GM12878 (cell line): ENCODE data around the gene ETHE1. TPM values are rescaled to one million over a fixed set of nuclear protein-coding genes. Genes with fewer than 3 reads are reported as not detected.

ENCODE experiments used
- ATAC-seq: fragments of 200-7000 bp; cut with Tn5 transposase; 3 replicates; pipeline ENCODE4 v1.9.1; 2020; ENCODE audit warnings: mild to moderate bottlenecking, moderate library complexity
- BruUV-seq: library from RNA; stranded (reverse); fragments of 400-500 nt; replicated peaks from 2 replicates; lab custom pipeline; 2021; lab: Mats Ljungman, UMichigan
- CTCF ChIA-PET: fragments of 300-600 bp; sonication (Branson Sonifier 250); formaldehyde crosslinking; extraction: SDS; loops from one replicate; lab custom pipeline; 2021; ENCODE audit warnings: inconsistent platforms; lab: Yijun Ruan, JAX
- POLR2A ChIA-PET: fragments of 350-600 bp; formaldehyde crosslinking; extraction: SDS; loops from one replicate; lab custom pipeline; 2021; ENCODE audit warnings: inconsistent platforms; lab: Charles Lee
- RAD21 ChIA-PET: fragments of 300-600 bp; sonication (Branson Sonifier 250); formaldehyde crosslinking; loops from one replicate; lab custom pipeline; 2023; ENCODE audit warnings: antibody characterized with exemption; ENCODE audit not compliant: unreplicated experiment; lab: Charles Lee
- SMC1A ChIA-PET: fragments of 300-600 bp; sonication (Branson Sonifier 250); formaldehyde crosslinking; loops from one replicate; lab custom pipeline; 2023; ENCODE audit not compliant: unreplicated experiment, uncharacterized antibody; lab: Charles Lee
- DNase-seq: peaks from one replicate; pipeline ENCODE4 v3.0.0-alpha.2; 2011; ENCODE audit warnings: low read depth, low spot score
- FAIRE-seq: peaks from 3 replicates; lab custom pipeline; 2011; peaks lifted over from hg19 to GRCh38; lab: Jason Lieb, UNC
- H2AFZ ChIP-seq: 2 replicates; pipeline ENCODE4 v1.6.0; 2011; ENCODE audit warnings: low read depth, low read length, control low read depth; ENCODE audit not compliant: control insufficient read depth
- H3K27ac ChIP-seq: 2 replicates; pipeline ENCODE4 v1.5.1; 2011; ENCODE audit warnings: control low read depth; ENCODE audit not compliant: control insufficient read depth, insufficient read depth
- H3K27me3 ChIP-seq, 2 experiments: replicated peaks in 1 of 2; 2 replicates each; pipeline versions ENCODE4 v1.6.0 to v1.6.1; 2011; ENCODE audit warnings: low read length in 1 of 2; ENCODE audit not compliant: control insufficient read depth in 2 of 2, insufficient read depth in 2 of 2
- H3K36me3 ChIP-seq, 2 experiments: 2 replicates each; pipeline ENCODE4 v1.5.1; 2011; ENCODE audit warnings: low read length in 1 of 2; ENCODE audit not compliant: control insufficient read depth in 2 of 2, insufficient read depth in 2 of 2
- H3K4me1 ChIP-seq: 2 replicates; pipeline ENCODE4 v1.6.1; 2011; ENCODE audit warnings: mild to moderate bottlenecking, low read length, moderate library complexity, mixed read lengths; ENCODE audit not compliant: control insufficient read depth, insufficient read depth
- H3K4me2 ChIP-seq: 2 replicates; pipeline ENCODE4 v1.6.0; 2011; ENCODE audit warnings: control low read depth; ENCODE audit not compliant: control insufficient read depth, insufficient read depth
- H3K4me3 ChIP-seq: fragments of 200-600 bp; sonication (generic); 2 replicates; pipeline ENCODE4 v1.5.1; 2016
- H3K79me2 ChIP-seq: 2 replicates; pipeline ENCODE4 v1.6.0; 2011; ENCODE audit warnings: low read length; ENCODE audit not compliant: control insufficient read depth, insufficient read depth
- H3K9ac ChIP-seq: 2 replicates; pipeline ENCODE4 v1.8.0; 2011; ENCODE audit warnings: low read length, control low read depth, mixed read lengths; ENCODE audit not compliant: control insufficient read depth, insufficient read depth
- H3K9me3 ChIP-seq: replicated peaks from 3 replicates; pipeline ENCODE4 v1.5.1; 2011; ENCODE audit warnings: mild to moderate bottlenecking, low read length; ENCODE audit not compliant: control insufficient read depth, insufficient read depth
- H4K20me1 ChIP-seq: 2 replicates; pipeline ENCODE4 v1.6.0; 2011; ENCODE audit not compliant: control insufficient read depth, insufficient read depth
- ATF7 ChIP-seq: fragments of 450-650 bp; IDR thresholded peaks from 2 replicates; pipeline ENCODE4 v1.6.1; 2016; ENCODE audit warnings: low read depth, mild to moderate bottlenecking
- BMI1 ChIP-seq: fragments of 450-650 bp; IDR thresholded peaks from 2 replicates; pipeline ENCODE4 v1.6.1; 2016; ENCODE audit warnings: mild to moderate bottlenecking, moderate library complexity, borderline replicate concordance
- EP300 ChIP-seq, 2 experiments: fragments of 150-350 bp in 1 of 2; IDR thresholded peaks; 2 replicates each; pipeline ENCODE4 v1.6.1; 2011 to 2012; ENCODE audit warnings: low read depth in 2 of 2, low read length in 2 of 2, borderline replicate concordance in 1 of 2, improper control_type of control experiment in 1 of 2, inconsistent platforms in 1 of 2; ENCODE audit not compliant: control insufficient read depth in 1 of 2
- IKZF1 ChIP-seq: fragments of 450-650 bp; conservative IDR thresholded peaks from 2 replicates; pipeline ENCODE4 v1.6.1; 2017; ENCODE audit warnings: antibody characterized with exemption, mild to moderate bottlenecking
- KLF5 ChIP-seq: fragments of 450-650 bp; IDR thresholded peaks from 2 replicates; pipeline ENCODE4 v1.6.1; 2014; ENCODE audit warnings: mild to moderate bottlenecking; ENCODE audit not compliant: partially characterized antibody
- NR2C1 ChIP-seq: fragments of 450-650 bp; IDR thresholded peaks from 2 replicates; pipeline ENCODE4 v1.6.1; 2017; ENCODE audit warnings: antibody characterized with exemption, mild to moderate bottlenecking, moderate library complexity
- NR2F1 ChIP-seq: fragments of 450-650 bp; conservative IDR thresholded peaks from 2 replicates; pipeline ENCODE4 v1.6.1; 2017; ENCODE audit warnings: mild to moderate bottlenecking
- POLR2AphosphoS2 ChIP-seq: IDR thresholded peaks from 2 replicates; pipeline ENCODE4 v1.6.1; 2011; ENCODE audit warnings: low read depth, mild to moderate bottlenecking, low read length, improper control_type of control experiment, moderate library complexity
- RBBP5 ChIP-seq: fragments of 200-600 bp; sonication (generic); conservative IDR thresholded peaks from 2 replicates; pipeline ENCODE4 v1.6.1; 2016
- SMC3 ChIP-seq: IDR thresholded peaks from 2 replicates; pipeline ENCODE4 v1.6.1; 2011; ENCODE audit warnings: low read length, improper control_type of control experiment, borderline replicate concordance
- TAF1 ChIP-seq: IDR thresholded peaks from 2 replicates; pipeline ENCODE4 v1.6.1; 2011; ENCODE audit warnings: mild to moderate bottlenecking, low read depth, low read length, borderline replicate concordance
- YY1 ChIP-seq: IDR thresholded peaks from 2 replicates; pipeline ENCODE4 v1.6.1; 2011; ENCODE audit warnings: low read depth, mild to moderate bottlenecking, low read length
- ZNF207 ChIP-seq: fragments of 450-650 bp; IDR thresholded peaks from 2 replicates; pipeline ENCODE4 v1.6.1; 2014; ENCODE audit warnings: antibody characterized with exemption, mild to moderate bottlenecking, borderline replicate concordance
- ZNF384 ChIP-seq: IDR thresholded peaks from 2 replicates; pipeline ENCODE4 v1.6.1; 2012; ENCODE audit warnings: low read depth, mild to moderate bottlenecking, low read length, improper control_type of control experiment, borderline replicate concordance
- WGBS: methylation state at CpG from one replicate; pipeline ENCODE4 v1.1.6; 2016; ENCODE audit warnings: low lambda C conversion rate; ENCODE audit not compliant: insufficient replicate concordance, insufficient coverage; ENCODE audit errors: missing lambda C conversion rate; 5-methylcytosine and 5-hydroxymethylcytosine counted together
- in situ Hi-C: fragments of 300-500 bp; cut with MboI; formaldehyde crosslinking; loops from 9 replicates; pipeline ENCODE4 v1.14.3; 2018; ENCODE audit warnings: mixed read lengths
- intact Hi-C: fragments of 100-400 bp; cut with micrococcal nuclease; formaldehyde crosslinking; loops from one replicate; pipeline ENCODE4 v1.14.2; 2022; ENCODE audit not compliant: unreplicated experiment
- polyA plus RNA-seq, 11 experiments: library from polyadenylated mRNA; depleted of rRNA in 4 of 11; unstranded in 6 of 11; stranded (reverse) in 5 of 11; fragments of >200 nt; fragmentation: Nextera tagmentation in 4 of 11; fragmentation: Illumina TruSeq in 1 of 11; extraction: Ambion mirVana in 4 of 11; extraction: Trizol in 1 of 11; gene quantifications; 1 replicate in 1 of 11; 2 replicates in 10 of 11; pipeline versions ENCODE4 v1.2.1 to v1.2.3, GENCODE V29; 2011 to 2016; ENCODE audit warnings: inconsistent platforms in 2 of 11, missing spikeins in 2 of 11, low read depth in 1 of 11
- total RNA-seq, 4 experiments: library from RNA; depleted of rRNA in 3 of 4; stranded (reverse); fragments of >200 nt in 3 of 4; fragmentation: Illumina TruSeq in 1 of 4; extraction: Trizol in 1 of 4; gene quantifications; 2 replicates each; pipeline versions ENCODE4 v1.2.1 to v1.2.3, GENCODE V29; 2013 to 2021
- TF ChIP-seq, protein P1 (sequence below): IDR thresholded peaks from 2 replicates; pipeline ENCODE4 v1.6.1; 2012; ENCODE audit warnings: low read length, inconsistent platforms
- TF ChIP-seq, protein P2 (sequence below): fragments of 450-650 bp; IDR thresholded peaks from 2 replicates; pipeline ENCODE4 v1.6.1; 2014; ENCODE audit warnings: mild to moderate bottlenecking

The ETHE1 gene
- total and polyA plus RNA-seq, 10 of the 15 experiments (the other 5 are each of a cell fraction or from before 2014, with no cell fraction given) = 22.1 to 155 (median 52.7) TPM

DNA sequence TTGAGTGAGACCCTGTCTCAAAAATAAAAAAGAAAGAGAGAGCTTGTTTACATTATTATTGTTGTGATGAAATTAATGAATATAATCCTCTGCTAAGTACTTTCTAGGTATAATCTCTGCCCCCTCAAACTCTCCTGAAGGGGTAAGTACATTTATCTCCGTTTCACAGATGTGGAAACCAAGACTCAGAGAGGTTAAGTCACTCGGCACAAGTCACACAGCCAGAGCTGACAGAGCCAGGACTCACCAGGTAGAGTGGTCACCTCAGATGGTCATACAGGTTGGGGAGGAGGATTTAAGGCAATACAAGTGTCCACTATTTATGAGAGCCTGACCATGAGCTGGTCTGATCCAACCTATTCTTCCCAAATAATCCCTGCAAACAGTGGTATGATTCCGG, 46.4 kb downstream of the ETHE1 start:
- Histone ChIP-seq H3K4me1 (peaks cover 1% of the 10 kb centered on the region; the same call in 1 of the 2 replicates), H3K79me2 (no peaks in the 10 kb centered on the region), H4K20me1 (no peaks in the 10 kb centered on the region), H3K9me3 (no peaks in the 10 kb centered on the region), H3K4me2 (no peak overlapping the region), H3K27ac (no peak overlapping the region), H2AFZ (no peak overlapping the region), H3K4me3 (no peak overlapping the region), H3K36me3 (no peaks in the 10 kb centered on the region), H3K27me3 (no peaks in the 10 kb centered on the region), H3K9ac (no peak overlapping the region)
- TF ChIP-seq, protein P1, sequence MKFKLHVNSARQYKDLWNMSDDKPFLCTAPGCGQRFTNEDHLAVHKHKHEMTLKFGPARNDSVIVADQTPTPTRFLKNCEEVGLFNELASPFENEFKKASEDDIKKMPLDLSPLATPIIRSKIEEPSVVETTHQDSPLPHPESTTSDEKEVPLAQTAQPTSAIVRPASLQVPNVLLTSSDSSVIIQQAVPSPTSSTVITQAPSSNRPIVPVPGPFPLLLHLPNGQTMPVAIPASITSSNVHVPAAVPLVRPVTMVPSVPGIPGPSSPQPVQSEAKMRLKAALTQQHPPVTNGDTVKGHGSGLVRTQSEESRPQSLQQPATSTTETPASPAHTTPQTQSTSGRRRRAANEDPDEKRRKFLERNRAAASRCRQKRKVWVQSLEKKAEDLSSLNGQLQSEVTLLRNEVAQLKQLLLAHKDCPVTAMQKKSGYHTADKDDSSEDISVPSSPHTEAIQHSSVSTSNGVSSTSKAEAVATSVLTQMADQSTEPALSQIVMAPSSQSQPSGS = no peak
- TF ChIP-seq ZNF384 (no peak), BMI1 (no peak), NR2F1 (no peak)
- SMC1A ChIA-PET = interaction anchor here (0.6 to 1.3 kb wide), 3 partner anchors 21 to 1594 kb away, joined by 3 read pairs; no protein-coding TSS in a partner anchor
- no TSS peak for BruUV-seq
- DNase-seq (no peak), FAIRE-seq (no peak), ATAC-seq (no peak)
- in situ Hi-C loops = no loop called here
- 93% methylated on average over 3 of the region's 3 CpGs for WGBS
- CTCF ChIA-PET = interaction anchor here (0.6 to 1.2 kb wide), 3 partner anchors 15 to 188 kb away, joined by 3 read pairs; no protein-coding TSS in a partner anchor
- POLR2A ChIA-PET = interaction anchor here (0.6 kb wide), 1 partner anchor 8 kb away, joined by 5 read pairs; no protein-coding TSS in a partner anchor
- RAD21 ChIA-PET = no interaction called here
- intact Hi-C loops = no loop called here

DNA sequence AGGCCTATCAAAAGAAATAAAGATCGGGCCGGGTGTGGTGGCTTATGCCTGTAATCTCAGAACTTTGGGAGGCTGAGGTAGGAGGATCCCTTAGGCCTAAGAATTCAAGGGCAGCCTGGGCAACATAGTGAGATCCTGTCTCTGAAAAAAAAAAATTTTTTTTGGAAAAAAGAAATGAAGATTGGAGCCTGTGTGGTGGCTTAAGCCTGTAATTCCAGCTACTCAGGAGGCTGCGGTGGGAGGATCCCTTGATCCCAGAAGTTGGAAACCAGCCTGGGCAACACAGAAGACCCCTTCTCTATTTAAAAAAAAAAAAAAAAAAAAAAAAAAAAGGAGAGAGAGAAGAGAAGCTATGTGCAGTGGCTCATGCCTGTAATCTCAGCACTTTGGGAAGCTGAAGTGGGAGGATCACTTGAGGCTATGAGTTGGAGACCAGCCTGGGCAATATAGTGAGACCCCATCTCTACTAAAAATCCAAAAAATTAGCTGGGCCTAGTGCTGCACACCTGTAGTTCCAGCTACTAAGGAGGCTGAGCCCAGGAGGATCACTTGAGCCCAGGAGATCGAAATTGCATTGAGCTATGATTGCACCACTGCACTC, 46.9 kb downstream of the ETHE1 start:
- no peak for ATAC-seq
- no TSS peak for BruUV-seq
- Histone ChIP-seq H3K27ac (no peak overlapping the region), H3K79me2 (no peaks in the 10 kb centered on the region), H2AFZ (no peak overlapping the region), H3K9ac (no peak overlapping the region), H4K20me1 (no peaks in the 10 kb centered on the region), H3K4me1 (peaks cover 3% of the 10 kb centered on the region; the same call in 1 of the 2 replicates), H3K27me3 (no peaks in the 10 kb centered on the region), H3K4me3 (no peak overlapping the region), H3K36me3 (no peaks in the 10 kb centered on the region), H3K9me3 (no peaks in the 10 kb centered on the region), H3K4me2 (no peak overlapping the region)
- WGBS = 53% methylated on average over 4 of the region's 4 CpGs
- in situ Hi-C loops = no loop called here
- CTCF ChIA-PET = interaction anchor here (0.6 to 1.2 kb wide), 3 partner anchors 16 to 188 kb away, joined by 3 read pairs; no protein-coding TSS in a partner anchor
- RAD21 ChIA-PET = no interaction called here
- intact Hi-C loops = no loop called here
- no peak for FAIRE-seq
- DNase-seq = no peak
- SMC1A ChIA-PET = interaction anchor here (0.6 to 1.3 kb wide), 3 partner anchors 21 to 1594 kb away, joined by 3 read pairs; no protein-coding TSS in a partner anchor
- POLR2A ChIA-PET = interaction anchor here (0.6 kb wide), 1 partner anchor 8 kb away, joined by 5 read pairs; no protein-coding TSS in a partner anchor
- TF ChIP-seq EP300 (IDR thresholded peaks at IDR 0.05; ENCODE audit: borderline replicate concordance in 1 of 2, control insufficient read depth in 1 of 2, low read depth in 2 of 2, low read length in 2 of 2) (no peak), POLR2AphosphoS2 (no peak), NR2C1 (no peak), SMC3 (no peak), TAF1 (no peak), ZNF207 (no peak), KLF5 (no peak), ATF7 (no peak), YY1 (no peak), IKZF1 (no peak), RBBP5 (no peak)
- TF ChIP-seq, protein P2, sequence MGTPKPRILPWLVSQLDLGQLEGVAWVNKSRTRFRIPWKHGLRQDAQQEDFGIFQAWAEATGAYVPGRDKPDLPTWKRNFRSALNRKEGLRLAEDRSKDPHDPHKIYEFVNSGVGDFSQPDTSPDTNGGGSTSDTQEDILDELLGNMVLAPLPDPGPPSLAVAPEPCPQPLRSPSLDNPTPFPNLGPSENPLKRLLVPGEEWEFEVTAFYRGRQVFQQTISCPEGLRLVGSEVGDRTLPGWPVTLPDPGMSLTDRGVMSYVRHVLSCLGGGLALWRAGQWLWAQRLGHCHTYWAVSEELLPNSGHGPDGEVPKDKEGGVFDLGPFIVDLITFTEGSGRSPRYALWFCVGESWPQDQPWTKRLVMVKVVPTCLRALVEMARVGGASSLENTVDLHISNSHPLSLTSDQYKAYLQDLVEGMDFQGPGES = no peak
